Measurements from ENCODE around the gene NOP9. TPM values are rescaled to one million over a fixed set of nuclear protein-coding genes. Genes with fewer than 3 reads are reported as not detected.

NOP9 gene
- total RNA-seq, 1 donor from 2014 or later: 21.4 TPM

- no peaks in the 10 kb centered on the region for H3K27me3 ChIP-seq
- DNase-seq (no peak), ATAC-seq (no peak)
- no peak for TF ChIP-seq CTCF (IDR thresholded peaks at IDR 0.05)
- H3K27ac ChIP-seq: no peak overlapping the region
- intact Hi-C loops (cut with DNase I): no loop called here
- H3K4me1 ChIP-seq: peaks cover 14% of the 10 kb centered on the region
- no peaks in the 10 kb centered on the region for H3K9me3 ChIP-seq
- no peaks in the 10 kb centered on the region for H3K36me3 ChIP-seq
- no peak overlapping the region for H3K4me3 ChIP-seq
These were observed 18.7 kb upstream of the NOP9 start for GRCh38 chr14:24280797-24281460.

GRCh38 chr14:24281636-24282035 is 18.0 kb upstream of the NOP9 start:
- ATAC-seq (peak; percentile 46), DNase-seq (no peak)
- intact Hi-C loops (cut with DNase I): no loop called here

GRCh38 chr14:24282736-24283135 is 16.9 kb upstream of the NOP9 start:
- ATAC-seq (no peak), DNase-seq (no peak)
- Histone ChIP-seq H3K9me3 (no peaks in the 10 kb centered on the region), H3K27ac (no peak overlapping the region), H3K36me3 (no peaks in the 10 kb centered on the region), H3K4me1 (peaks cover 9% of the 10 kb centered on the region), H3K4me3 (no peak overlapping the region), H3K27me3 (no peaks in the 10 kb centered on the region)
- TF ChIP-seq CTCF (IDR thresholded peaks at IDR 0.05): no peak
- intact Hi-C loops (cut with DNase I): no loop called here

More at GRCh38 chr14:24281636-24282035, 18.0 kb upstream of the NOP9 start:
- Histone ChIP-seq H3K36me3 (no peaks in the 10 kb centered on the region), H3K27ac (peak overlapping the region; percentile 30), H3K27me3 (no peaks in the 10 kb centered on the region), H3K4me1 (peaks cover 14% of the 10 kb centered on the region), H3K4me3 (no peak overlapping the region), H3K9me3 (no peaks in the 10 kb centered on the region)
- no peak for TF ChIP-seq CTCF (IDR thresholded peaks at IDR 0.05)

- H3K27me3 ChIP-seq: no peaks in the 10 kb centered on the region
- ATAC-seq (no peak), DNase-seq (no peak)
- peaks cover 9% of the 10 kb centered on the region for H3K4me1 ChIP-seq
- no peak overlapping the region for H3K4me3 ChIP-seq
- no peak for TF ChIP-seq CTCF (IDR thresholded peaks at IDR 0.05)
- no peaks in the 10 kb centered on the region for H3K9me3 ChIP-seq
- no peaks in the 10 kb centered on the region for H3K36me3 ChIP-seq
- no peak overlapping the region for H3K27ac ChIP-seq
- intact Hi-C loops (cut with DNase I): no loop called here
These were observed 15.7 kb upstream of the NOP9 start for GRCh38 chr14:24283796-24284460.

- intact Hi-C loops (cut with DNase I): no loop called here
- Histone ChIP-seq H3K4me3 (no peak overlapping the region), H3K27me3 (no peaks in the 10 kb centered on the region), H3K36me3 (peaks cover 5% of the 10 kb centered on the region), H3K27ac (no peak overlapping the region), H3K9me3 (no peaks in the 10 kb centered on the region), H3K4me1 (peaks cover 3% of the 10 kb centered on the region)
- no peak for DNase-seq
- ATAC-seq: no peak
- no peak for TF ChIP-seq CTCF (IDR thresholded peaks at IDR 0.05)
These were observed 15.1 kb upstream of the NOP9 start for GRCh38 chr14:24284501-24285035.
